ENCODE results near the gene SPCS1.
A peak's percentile ranks its signal among the peaks of the same experiment; 100 is the strongest.

GRCh38 chr3:52710512-52710911 lies 4.6 kb downstream of the SPCS1 start:
- TF ChIP-seq CTCF (IDR thresholded peaks at IDR 0.05 in 8 of 11, conservative IDR thresholded peaks at IDR 0.05 in 3 of 11) (no peak), POLR2A (IDR thresholded peaks at IDR 0.05) (no peak), POLR2AphosphoS5 (IDR thresholded peaks at IDR 0.05) (peak in 1 of 3 donors; percentile 5)

Data from spleen (tissue), 7 donors.